K562 (cell line): Measurements from ENCODE around the gene COMTD1. TPM values are rescaled to one million over a fixed set of nuclear protein-coding genes. Genes with fewer than 3 reads are reported as not detected.

Source experiments
- ATAC-seq: fragments of 200-7000 bp; cut with Tn5 transposase; 3 replicates; pipeline ENCODE4 v1.9.1; 2020; ENCODE audit warnings: moderate library complexity
- BruUV-seq: library from RNA; stranded (reverse); fragments of 400-500 nt; replicated peaks from 2 replicates; lab custom pipeline; 2021; lab: Mats Ljungman, UMichigan
- CTCF ChIA-PET: fragments of 300-600 bp; formaldehyde crosslinking; extraction: SDS; loops from one replicate; lab custom pipeline; 2021; ENCODE audit warnings: low intra/inter-chr PET ratio; lab: Yijun Ruan, JAX
- POLR2A ChIA-PET: fragments of 300-600, 350-650 bp; sonication (Branson Sonifier 250); formaldehyde crosslinking; extraction: SDS; loops from one replicate; lab custom pipeline; 2021; ENCODE audit warnings: antibody characterized with exemption, inconsistent platforms; lab: Yijun Ruan, JAX
- DNase-seq, 4 experiments: peaks; one replicate each; pipeline versions ENCODE4 v3.0.0 to v3.0.0-alpha.2; 2011 to 2018; ENCODE audit warnings: low spot score in 3 of 4, mixed read lengths in 3 of 4; ENCODE audit errors: extremely low read depth in 1 of 4
- FAIRE-seq: peaks from 2 replicates; lab custom pipeline; 2011; peaks lifted over from hg19 to GRCh38; lab: Jason Lieb, UNC
- H2AFZ ChIP-seq: 2 replicates; pipeline ENCODE4 v1.6.0; 2011; ENCODE audit warnings: low read depth, low read length, control low read depth, inconsistent platforms
- H3K27ac ChIP-seq: fragments of 200-600 bp; 3 replicates; pipeline ENCODE4 v1.8.0; 2011; ENCODE audit warnings: low read depth, mild to moderate bottlenecking, control low read depth, inconsistent platforms, low read length, moderate library complexity, mixed read lengths; ENCODE audit errors: extremely low read depth
- H3K27me3 ChIP-seq, 2 experiments: fragments of 300-600 bp in 1 of 2; 2 replicates in 1 of 2; 3 replicates in 1 of 2; pipeline versions ENCODE4 v1.6.0 to v1.8.0; 2011; ENCODE audit warnings: inconsistent platforms in 2 of 2, low read length in 2 of 2, mild to moderate bottlenecking in 1 of 2, mixed read lengths in 1 of 2, moderate library complexity in 1 of 2; ENCODE audit not compliant: control insufficient read depth in 2 of 2, insufficient read depth in 2 of 2
- H3K36me3 ChIP-seq: fragments of 300-600 bp; 3 replicates; pipeline ENCODE4 v1.8.0; 2011; ENCODE audit warnings: mild to moderate bottlenecking, low read length, inconsistent platforms; ENCODE audit not compliant: control insufficient read depth, insufficient read depth
- H3K4me1 ChIP-seq, 2 experiments: fragments of 200-600 bp in 1 of 2; replicated peaks in 1 of 2; 2 replicates in 1 of 2; 3 replicates in 1 of 2; pipeline versions ENCODE4 v1.5.1 to v1.8.0; 2011; ENCODE audit warnings: inconsistent platforms in 2 of 2, low read length in 2 of 2, mild to moderate bottlenecking in 1 of 2, mixed read lengths in 1 of 2, moderate library complexity in 1 of 2; ENCODE audit not compliant: control insufficient read depth in 2 of 2, insufficient read depth in 2 of 2
- H3K4me2 ChIP-seq: 2 replicates; pipeline ENCODE4 v1.6.1; 2011; ENCODE audit warnings: low read length, control low read depth, inconsistent platforms, mixed read lengths; ENCODE audit not compliant: insufficient read depth
- H3K4me3 ChIP-seq: fragments of 200-600 bp; sonication (generic), shearing (Covaris generic); 2 replicates; pipeline ENCODE4 v1.5.1; 2016; ENCODE audit warnings: control low read depth, inconsistent platforms
- H3K79me2 ChIP-seq: fragments of 200-600 bp; 3 replicates; pipeline ENCODE4 v1.8.0; 2011; ENCODE audit warnings: low read length, inconsistent platforms; ENCODE audit not compliant: control insufficient read depth, insufficient read depth
- H3K9ac ChIP-seq, 2 experiments: 2 replicates each; pipeline versions ENCODE4 v1.6.0 to v1.6.1; 2011; ENCODE audit warnings: low read depth in 2 of 2, low read length in 2 of 2, control low read depth in 1 of 2, inconsistent platforms in 1 of 2, mild to moderate bottlenecking in 1 of 2, mixed read lengths in 1 of 2; ENCODE audit not compliant: insufficient read depth in 1 of 2
- H3K9me1 ChIP-seq: one replicate; pipeline ENCODE4 v1.6.0; 2011; ENCODE audit warnings: inconsistent platforms, mild to moderate bottlenecking, low read length, moderate library complexity; ENCODE audit not compliant: control insufficient read depth, insufficient read depth
- H3K9me3 ChIP-seq: replicated peaks from 2 replicates; pipeline ENCODE4 v1.5.1; 2011; ENCODE audit warnings: low read depth, low read length, inconsistent platforms; ENCODE audit not compliant: control insufficient read depth, insufficient read depth
- H4K20me1 ChIP-seq: replicated peaks from 2 replicates; pipeline ENCODE4 v1.6.1; 2011; ENCODE audit warnings: low read length, inconsistent platforms, mixed read lengths; ENCODE audit not compliant: control insufficient read depth, insufficient read depth
- ARID1B ChIP-seq: fragments of 450-650 bp; IDR thresholded peaks from 2 replicates; pipeline ENCODE4 v1.6.1; 2016; ENCODE audit warnings: antibody characterized with exemption, mild to moderate bottlenecking, inconsistent platforms
- DNMT1 ChIP-seq: fragments of 450-650 bp; IDR thresholded peaks from 2 replicates; pipeline ENCODE4 v1.6.1; 2016; ENCODE audit warnings: antibody characterized with exemption, mild to moderate bottlenecking
- JUND ChIP-seq, 2 experiments: IDR thresholded peaks; 2 replicates in 1 of 2; 3 replicates in 1 of 2; pipeline ENCODE4 v1.6.1; 2011; ENCODE audit warnings: borderline replicate concordance in 2 of 2, low read depth in 2 of 2, low read length in 2 of 2, improper control_type of control experiment in 1 of 2, missing biosample characterization in 1 of 2, missing genetic modification characterization in 1 of 2, missing genetic modification reagents in 1 of 2
- MTA3 ChIP-seq: fragments of 450-650 bp; formaldehyde crosslinking; IDR thresholded peaks from 2 replicates; pipeline ENCODE4 v1.6.1; 2017; ENCODE audit warnings: mild to moderate bottlenecking, borderline replicate concordance
- RAD51 ChIP-seq: fragments of 450-650 bp; IDR thresholded peaks from 2 replicates; pipeline ENCODE4 v1.7.1; 2016; ENCODE audit warnings: low read depth, mild to moderate bottlenecking, borderline replicate concordance
- WGBS: fragments of 100-300 bp; shearing (Covaris generic); methylation state at CpG from one replicate; pipeline ENCODE4 v1.1.6; 2016; ENCODE audit warnings: low coverage, mixed read lengths; ENCODE audit not compliant: insufficient coverage; ENCODE audit errors: missing lambda C conversion rate; 5-methylcytosine and 5-hydroxymethylcytosine counted together
- in situ Hi-C: fragments of 300-500 bp; cut with MboI; formaldehyde crosslinking; loops from 4 replicates; pipeline ENCODE4 v1.15.0; 2018; ENCODE audit warnings: inconsistent platforms, mixed read lengths
- intact Hi-C: fragments of 100-400 bp; cut with micrococcal nuclease; formaldehyde crosslinking; loops from 2 replicates; pipeline ENCODE4 v1.14.2; 2022
- polyA plus RNA-seq, 8 experiments: library from polyadenylated mRNA; depleted of rRNA in 4 of 8; stranded (reverse) in 5 of 8; unstranded in 3 of 8; fragments of >200 nt; fragmentation: Nextera tagmentation in 2 of 8; fragmentation: Illumina TruSeq in 1 of 8; extraction: Ambion mirVana in 2 of 8; extraction: Trizol in 1 of 8; gene quantifications; 2 replicates each; pipeline versions ENCODE4 v1.2.1 to v1.2.3, GENCODE V29; 2011 to 2014; ENCODE audit warnings: inconsistent platforms in 1 of 8, missing spikeins in 1 of 8
- total RNA-seq, 7 experiments: library from RNA; depleted of rRNA in 6 of 7; stranded (reverse); fragments of >200 nt in 6 of 7; fragmentation: Illumina TruSeq in 2 of 7; extraction: Trizol in 2 of 7; gene quantifications; 2 replicates each; pipeline versions ENCODE4 v1.2.1 to v1.2.3, GENCODE V29; 2011 to 2021; ENCODE audit warnings: low replicate concordance in 1 of 7
- TF ChIP-seq, protein P1 (sequence below), 2 experiments: fragments of 450-650 bp; conservative IDR thresholded peaks; 2 replicates each; pipeline ENCODE4 v1.6.1; 2017; ENCODE audit warnings: mild to moderate bottlenecking in 2 of 2, moderate library complexity in 2 of 2
- TF ChIP-seq, protein P2 (sequence below): sonication (generic); formaldehyde crosslinking; IDR thresholded peaks from 2 replicates; pipeline ENCODE4 v1.5.0; 2020; ENCODE audit warnings: missing genetic modification reagents

The COMTD1 gene
- total and polyA plus RNA-seq, 9 of the 15 experiments (the other 6 are each of a cell fraction or from before 2014, with no cell fraction given), result 0.41 to 112 (median 13.7) TPM

DNA sequence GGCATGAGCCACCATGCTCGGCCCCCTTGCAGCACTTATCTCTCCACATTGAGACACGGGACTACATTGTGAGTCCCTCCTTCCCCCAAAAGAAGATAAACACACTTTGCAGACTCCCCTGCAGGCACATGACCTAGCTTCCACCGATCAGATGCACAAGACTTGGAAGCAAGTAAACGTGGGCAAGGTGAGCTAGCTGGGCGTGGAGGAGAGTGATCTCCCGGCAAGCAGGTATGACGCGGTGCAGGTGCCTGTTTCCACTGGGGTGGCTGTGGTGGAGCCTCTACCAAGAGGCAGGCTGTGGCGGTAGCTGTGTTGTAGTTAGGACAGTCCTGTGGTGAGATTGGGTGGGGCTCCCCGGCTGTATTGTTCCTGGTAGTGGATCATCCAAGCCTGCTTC is 7.7 kb upstream of the COMTD1 start:
- CTCF ChIA-PET, result no interaction called here
- H3K4me3 ChIP-seq, result no peak overlapping the region
- FAIRE-seq, result peak; percentile 48
- H3K4me1 ChIP-seq, result peaks cover 11 to 28% of the 10 kb centered on the region in 2 experiments; a peak in 4 of 5 replicates
- in situ Hi-C loops (no loop called here), intact Hi-C loops (no loop called here)
- no peaks in the 10 kb centered on the region for H3K9me3 ChIP-seq
- H3K9me1 ChIP-seq, result no peaks in the 10 kb centered on the region
- H3K9ac ChIP-seq, result peak overlapping the region in 1 of 2 experiments; percentile 89; a peak in 2 of 4 replicates
- POLR2A ChIA-PET, result interaction anchor here (0.7 to 1.0 kb wide), 3 partner anchors 9 to 1107 kb away, joined by 3 to 5 read pairs (median 3); no protein-coding TSS in a partner anchor
- H3K79me2 ChIP-seq, result no peaks in the 10 kb centered on the region
- H2AFZ ChIP-seq, result peak overlapping the region; percentile 83
- WGBS, result 7% methylated on average over 10 of the region's 10 CpGs
- no peaks in the 10 kb centered on the region for H3K36me3 ChIP-seq
- peak overlapping the region; percentile 66 for H3K4me2 ChIP-seq
- H4K20me1 ChIP-seq, result no peaks in the 10 kb centered on the region
- no peak overlapping the region for H3K27ac ChIP-seq
- BruUV-seq, result no TSS peak
- no peaks in the 10 kb centered on the region for H3K27me3 ChIP-seq
- ATAC-seq, result peak; percentile 76
- peak; percentile 44 to 63 (median 58) for DNase-seq
- TF ChIP-seq DNMT1 (no peak), ARID1B (peak; percentile 64), JUND (IDR thresholded peaks at IDR 0.05; ENCODE audit: borderline replicate concordance, low read depth, low read length) (0 out of 2 replicates have a peak, but pooled peaks have one; percentile 3), JUND (tag; IDR thresholded peaks at IDR 0.05; ENCODE audit: borderline replicate concordance, low read depth, low read length) (no peak), MTA3 (peak; percentile 32; the same call in 1 of the 2 replicates), RAD51 (peak; percentile 54; the same call in 1 of the 2 replicates)
- TF ChIP-seq, protein P1, sequence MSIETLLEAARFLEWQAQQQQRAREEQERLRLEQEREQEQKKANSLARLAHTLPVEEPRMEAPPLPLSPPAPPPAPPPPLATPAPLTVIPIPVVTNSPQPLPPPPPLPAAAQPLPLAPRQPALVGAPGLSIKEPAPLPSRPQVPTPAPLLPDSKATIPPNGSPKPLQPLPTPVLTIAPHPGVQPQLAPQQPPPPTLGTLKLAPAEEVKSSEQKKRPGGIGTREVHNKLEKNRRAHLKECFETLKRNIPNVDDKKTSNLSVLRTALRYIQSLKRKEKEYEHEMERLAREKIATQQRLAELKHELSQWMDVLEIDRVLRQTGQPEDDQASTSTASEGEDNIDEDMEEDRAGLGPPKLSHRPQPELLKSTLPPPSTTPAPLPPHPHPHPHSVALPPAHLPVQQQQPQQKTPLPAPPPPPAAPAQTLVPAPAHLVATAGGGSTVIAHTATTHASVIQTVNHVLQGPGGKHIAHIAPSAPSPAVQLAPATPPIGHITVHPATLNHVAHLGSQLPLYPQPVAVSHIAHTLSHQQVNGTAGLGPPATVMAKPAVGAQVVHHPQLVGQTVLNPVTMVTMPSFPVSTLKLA (conservative IDR thresholded peaks at IDR 0.05), result 0 out of 4 replicates have a peak, but pooled peaks of 1 of the 2 experiments have one; percentile 23
- TF ChIP-seq, protein P2, sequence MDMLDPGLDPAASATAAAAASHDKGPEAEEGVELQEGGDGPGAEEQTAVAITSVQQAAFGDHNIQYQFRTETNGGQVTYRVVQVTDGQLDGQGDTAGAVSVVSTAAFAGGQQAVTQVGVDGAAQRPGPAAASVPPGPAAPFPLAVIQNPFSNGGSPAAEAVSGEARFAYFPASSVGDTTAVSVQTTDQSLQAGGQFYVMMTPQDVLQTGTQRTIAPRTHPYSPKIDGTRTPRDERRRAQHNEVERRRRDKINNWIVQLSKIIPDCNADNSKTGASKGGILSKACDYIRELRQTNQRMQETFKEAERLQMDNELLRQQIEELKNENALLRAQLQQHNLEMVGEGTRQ (CRISPR knock-in tag), result peak; percentile 42; the same call in 1 of the 2 replicates
